ENCODE results near the gene ETHE1. TPM values are rescaled to one million over a fixed set of nuclear protein-coding genes. Genes with fewer than 3 reads are reported as not detected.

ETHE1 gene
- total RNA-seq, 2 donors from 2014 or later, result 101 to 125 TPM

GRCh38 chr19:43461303-43461702 lies 65.7 kb downstream of the ETHE1 start:
- Mint-ChIP-seq H3K4me3 (peak overlapping the region; percentile 30 to 49), H3K36me3 (ENCODE audit: insufficient read depth in 2 of 2) (no peaks in the 10 kb centered on the region), H3K27ac (no peak overlapping the region), H3K27me3 (ENCODE audit: low read depth) (no peaks in the 10 kb centered on the region), H3K9me3 (no peaks in the 10 kb centered on the region), H3K4me1 (ENCODE audit: low read depth) (peaks cover 48% of the 10 kb centered on the region)
- DNase-seq (no peak), ATAC-seq (replicated peaks in 1 of 2) (no peak)

- Mint-ChIP-seq H3K27me3 (ENCODE audit: low read depth) (no peaks in the 10 kb centered on the region), H3K4me3 (no peak overlapping the region), H3K36me3 (ENCODE audit: insufficient read depth in 2 of 2) (no peaks in the 10 kb centered on the region), H3K27ac (no peak overlapping the region), H3K9me3 (no peaks in the 10 kb centered on the region), H3K4me1 (ENCODE audit: low read depth) (peaks cover 41% of the 10 kb centered on the region)
- DNase-seq (no peak), ATAC-seq (replicated peaks in 1 of 2) (no peak)
Measured at GRCh38 chr19:43460362-43461016, 66.5 kb downstream of the ETHE1 start.

DNA sequence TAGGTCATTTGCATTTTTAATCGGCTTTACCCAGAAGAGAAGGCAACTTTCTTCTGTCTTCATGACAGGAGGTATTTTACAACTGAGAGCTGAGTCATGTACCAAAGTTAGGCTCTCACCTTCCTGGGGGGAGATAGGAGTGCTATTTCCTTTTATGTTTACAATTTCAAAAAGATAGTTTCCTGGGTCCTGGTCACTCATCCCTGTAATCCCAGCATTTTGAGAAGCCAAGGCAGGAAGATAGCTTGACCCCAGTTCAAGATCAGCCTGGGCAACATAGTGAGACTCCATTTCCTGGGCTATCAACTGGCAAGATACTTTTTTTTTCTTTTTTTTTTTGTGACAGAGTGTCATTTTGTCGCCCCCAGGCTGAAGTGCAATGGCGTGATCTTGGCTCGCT lies 69.2 kb downstream of the ETHE1 start:
- no peak for ATAC-seq (replicated peaks in 1 of 2)
- H3K4me1 Mint-ChIP-seq (ENCODE audit: low read depth), result peaks cover 25% of the 10 kb centered on the region

More for the DNA sequence above, 69.2 kb downstream of the ETHE1 start:
- Mint-ChIP-seq H3K36me3 (ENCODE audit: insufficient read depth in 2 of 2) (no peaks in the 10 kb centered on the region), H3K27ac (no peak overlapping the region), H3K9me3 (no peaks in the 10 kb centered on the region), H3K27me3 (ENCODE audit: low read depth) (no peaks in the 10 kb centered on the region), H3K4me3 (no peak overlapping the region)
- no peak for DNase-seq

Other genes with a start within 250 kb of the ETHE1 start
- not detected for gene CD177, start 173.5 kb downstream of the ETHE1 start, total RNA-seq
- gene TEX101, start 112.3 kb downstream of the ETHE1 start, total RNA-seq, result not detected
- gene LYPD3, start 61.6 kb downstream of the ETHE1 start, total RNA-seq, result 1 to 10 TPM; 3.1 to 4.1 TPM
- gene PHLDB3, start 22.5 kb downstream of the ETHE1 start, total RNA-seq, result 10 to 100 TPM; 22.4 to 26.1 TPM
- 1 to 10 TPM; 3.2 to 4.3 TPM for gene ZNF575, start 6.0 kb upstream of the ETHE1 start, total RNA-seq
- 10 to 100 TPM; 58.4 to 66.7 TPM for gene XRCC1, start 48.3 kb upstream of the ETHE1 start, total RNA-seq
- 10 to 100 TPM in 1 of 2 donors, 1 to 10 TPM in 1; 8.9 to 18.1 TPM for gene PINLYP, start 48.6 kb upstream of the ETHE1 start, total RNA-seq
- 10 to 100 TPM; 13.6 to 16.6 TPM for gene IRGQ, start 68.9 kb upstream of the ETHE1 start, total RNA-seq
- gene ZNF576, start 69.4 kb upstream of the ETHE1 start, total RNA-seq, result 10 to 100 TPM; 10.0 to 11.8 TPM
- gene SRRM5, start 84.9 kb upstream of the ETHE1 start, total RNA-seq, result 1 to 10 TPM; 1.1 to 1.7 TPM
- gene ZNF428, start 92.4 kb upstream of the ETHE1 start, total RNA-seq, result 10 to 100 TPM; 17.2 to 25.6 TPM
- under 1 TPM; 0.28 to 0.74 TPM for gene CADM4, start 112.6 kb upstream of the ETHE1 start, total RNA-seq
- gene PLAUR, start 143.0 kb upstream of the ETHE1 start, total RNA-seq, result 10 to 100 TPM in 1 of 2 donors, 1 to 10 TPM in 1; 9.9 to 10.4 TPM
- gene IRGC, start 188.9 kb upstream of the ETHE1 start, total RNA-seq, result not detected
- 10 to 100 TPM; 85.3 to 96.4 TPM for gene SMG9, start 227.8 kb upstream of the ETHE1 start, total RNA-seq

All from activated T-cell treated with anti-CD3 and anti-CD28 coated beads, Interleukin-2, amount 50 U/mL, for 72 hours (primary cell).